ENCODE data around the gene NR1D1.

DNA sequence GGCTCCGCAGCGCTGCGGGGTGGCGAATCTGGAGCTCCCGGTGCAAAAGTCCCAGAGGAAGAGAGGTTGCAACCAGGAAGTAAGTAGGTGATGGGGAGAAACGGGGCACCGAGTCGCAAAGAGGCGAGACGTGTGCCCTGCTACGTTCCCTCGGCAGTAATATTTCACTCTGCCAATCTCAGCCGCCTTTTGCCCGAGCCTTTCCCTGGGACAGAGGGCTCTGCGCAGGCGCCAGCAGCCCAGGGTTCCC is at the start of gene NR1D1:
- peak; percentile 30; the same call in 1 of the 2 replicates for TF ChIP-seq POLR2A (IDR thresholded peaks at IDR 0.05; ENCODE audit: low read depth, low read length)
- no peak for TF ChIP-seq TAF1 (IDR thresholded peaks at IDR 0.05; ENCODE audit: borderline replicate concordance, low read depth, low read length)
- no peak for TF ChIP-seq POLR2AphosphoS5 (IDR thresholded peaks at IDR 0.05; ENCODE audit: low read depth, low read length)
